Mesodermal cell (in vitro differentiated cells): ENCODE results near the gene PCBD1.

Experiments
- H3K27ac ChIP-seq: 2 replicates; pipeline ENCODE4 v1.7.0; 2013; ENCODE audit warnings: mild to moderate bottlenecking, low read depth, low read length, moderate library complexity; ENCODE audit not compliant: severe bottlenecking
- H3K36me3 ChIP-seq: 2 replicates; pipeline ENCODE4 v1.7.1; 2013; ENCODE audit warnings: mild to moderate bottlenecking, low read length, moderate library complexity; ENCODE audit not compliant: control insufficient read depth, insufficient read depth
- H3K4me1 ChIP-seq: one replicate; pipeline ENCODE4 v1.7.1; 2013; ENCODE audit warnings: mild to moderate bottlenecking, low read length; ENCODE audit not compliant: insufficient read depth, control insufficient read depth, poor library complexity, severe bottlenecking
- H3K4me3 ChIP-seq: 2 replicates; pipeline ENCODE4 v1.7.0; 2013; ENCODE audit warnings: low read length, control low read depth, mild to moderate bottlenecking; ENCODE audit not compliant: insufficient read depth, poor library complexity, severe bottlenecking; ENCODE audit errors: extremely low read depth
- H3K9me3 ChIP-seq: 2 replicates; pipeline ENCODE4 v1.7.1; 2013; ENCODE audit warnings: mild to moderate bottlenecking, low read length, moderate library complexity; ENCODE audit not compliant: control insufficient read depth
- WGBS, 2 experiments: methylation state at CpG; one replicate each; pipeline ENCODE4 v1.1.5; 2013; ENCODE audit warnings: missing lambda C conversion rate in 2 of 2; ENCODE audit not compliant: insufficient coverage in 2 of 2; 5-methylcytosine and 5-hydroxymethylcytosine counted together

The PCBD1 gene

DNA sequence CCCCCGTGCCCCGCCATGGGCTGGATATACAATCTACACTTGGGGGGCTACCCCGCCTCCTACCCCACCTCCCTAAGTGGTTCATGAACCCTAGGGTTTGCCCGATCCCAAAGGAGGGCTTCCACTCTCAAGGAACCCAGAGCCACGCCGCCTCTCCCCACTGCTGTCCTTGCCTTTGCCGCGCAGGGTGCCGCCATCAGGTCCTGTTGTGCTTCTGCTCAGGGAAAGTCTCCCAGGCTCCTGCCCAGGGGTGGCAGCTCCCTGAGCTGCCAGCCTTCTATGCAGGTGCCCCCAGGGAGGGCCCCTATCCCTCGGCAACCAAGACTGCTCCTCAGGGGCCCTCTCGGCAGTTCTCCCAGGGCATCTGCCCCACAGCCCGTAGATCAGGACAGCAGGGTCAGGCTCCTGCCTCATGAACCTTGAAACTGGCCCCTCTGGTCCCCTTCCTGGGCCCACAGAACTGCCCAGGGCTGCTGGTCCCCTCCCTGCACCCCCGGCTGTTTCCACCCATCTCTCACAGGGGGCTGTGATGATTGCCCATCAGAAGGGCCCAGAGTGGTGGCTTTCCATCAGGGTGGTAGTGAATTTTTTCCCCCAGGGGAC lies 13.0 kb upstream of the PCBD1 start:
- Histone ChIP-seq H3K4me1 (no peaks in the 10 kb centered on the region), H3K9me3 (no peaks in the 10 kb centered on the region), H3K27ac (no peak overlapping the region), H3K36me3 (no peaks in the 10 kb centered on the region), H3K4me3 (no peak overlapping the region)
- WGBS, 2 experiments = 79 to 88% methylated on average over 8 to 12 of the region's 13 CpGs

DNA sequence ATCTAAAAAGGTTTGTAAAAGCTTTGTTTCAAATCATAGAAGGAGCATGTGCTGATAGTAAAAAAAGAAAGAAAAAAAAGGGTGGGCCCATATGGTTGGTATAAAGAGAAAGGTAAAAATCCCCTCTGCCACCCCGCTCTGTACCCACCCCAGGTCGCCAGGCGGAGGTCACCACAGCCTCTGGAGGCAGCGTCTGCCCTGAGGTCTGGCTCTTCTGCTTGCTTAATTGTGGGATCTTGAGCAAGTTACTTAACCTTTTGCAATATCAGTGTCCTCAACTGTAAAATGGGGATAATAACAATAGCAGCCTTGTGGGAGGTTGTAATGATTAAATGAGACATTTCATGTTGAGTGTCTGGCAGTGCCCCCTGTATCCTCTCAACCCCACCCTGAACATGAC lies 10.7 kb upstream of the PCBD1 start:
- Histone ChIP-seq H3K9me3 (no peaks in the 10 kb centered on the region), H3K36me3 (no peaks in the 10 kb centered on the region), H3K27ac (no peak overlapping the region), H3K4me3 (no peak overlapping the region), H3K4me1 (no peaks in the 10 kb centered on the region)
- WGBS, 2 experiments = 73 to 82% methylated on average over 2 to 3 of the region's 4 CpGs

DNA sequence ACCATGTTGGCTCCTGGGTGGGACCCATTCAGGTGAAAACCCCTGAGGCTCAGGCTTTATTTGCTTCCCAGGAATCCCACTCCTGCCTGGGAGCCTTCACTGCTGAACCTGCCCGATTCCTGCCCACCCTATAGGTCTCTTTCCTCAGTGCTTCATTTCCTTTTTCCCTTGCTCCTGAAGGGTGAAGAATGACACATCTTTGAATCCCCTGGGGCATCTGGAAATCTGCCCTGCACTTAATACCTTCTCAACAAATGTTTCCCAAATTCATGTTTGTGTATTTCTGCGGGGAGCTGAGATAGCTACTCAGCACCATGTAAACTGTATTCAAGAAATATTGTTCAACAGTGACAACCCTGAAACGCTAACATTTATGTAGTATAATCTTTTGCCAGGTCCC lies 10.3 kb upstream of the PCBD1 start:
- Histone ChIP-seq H3K4me1 (no peaks in the 10 kb centered on the region), H3K4me3 (no peak overlapping the region), H3K9me3 (no peaks in the 10 kb centered on the region), H3K36me3 (no peaks in the 10 kb centered on the region), H3K27ac (no peak overlapping the region)
- 86 to 94% methylated on average over 1 to 2 of the region's 3 CpGs for WGBS, 2 experiments

DNA sequence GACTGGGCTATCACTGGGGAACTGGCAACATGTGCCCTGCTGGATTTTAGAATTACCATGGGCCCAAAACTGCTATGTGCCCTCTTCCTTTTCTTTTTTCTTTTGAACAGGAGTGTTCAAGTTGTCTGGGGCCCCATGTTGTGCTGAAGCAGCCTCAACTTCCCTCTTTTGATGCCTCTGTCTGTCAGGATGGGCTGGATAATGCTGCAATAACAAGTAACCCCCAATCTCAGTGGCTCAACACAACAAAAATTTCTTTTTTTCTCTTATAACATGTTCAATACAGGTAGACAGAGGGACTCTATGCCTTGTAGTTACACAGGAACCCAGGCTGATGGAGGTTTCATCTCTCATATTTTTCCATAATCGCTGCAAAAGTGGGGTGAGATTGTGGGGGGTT lies 8.2 kb upstream of the PCBD1 start:
- WGBS, 2 experiments = 80% methylated on average over 1 of the region's 1 CpG; no CpG with 5 or more reads in 1 of the 2 experiments
- Histone ChIP-seq H3K9me3 (no peaks in the 10 kb centered on the region), H3K27ac (no peak overlapping the region), H3K36me3 (no peaks in the 10 kb centered on the region), H3K4me3 (no peak overlapping the region), H3K4me1 (peaks cover 5% of the 10 kb centered on the region)

GRCh38 chr10:70894416-70894815 lies 6.1 kb upstream of the PCBD1 start:
- 80 to 86% methylated on average over 2 of the region's 2 CpGs for WGBS, 2 experiments
- H3K9me3 ChIP-seq = no peaks in the 10 kb centered on the region
- H3K27ac ChIP-seq = no peak overlapping the region
- H3K4me1 ChIP-seq = peaks cover 5% of the 10 kb centered on the region
- no peaks in the 10 kb centered on the region for H3K36me3 ChIP-seq
- no peak overlapping the region for H3K4me3 ChIP-seq

DNA sequence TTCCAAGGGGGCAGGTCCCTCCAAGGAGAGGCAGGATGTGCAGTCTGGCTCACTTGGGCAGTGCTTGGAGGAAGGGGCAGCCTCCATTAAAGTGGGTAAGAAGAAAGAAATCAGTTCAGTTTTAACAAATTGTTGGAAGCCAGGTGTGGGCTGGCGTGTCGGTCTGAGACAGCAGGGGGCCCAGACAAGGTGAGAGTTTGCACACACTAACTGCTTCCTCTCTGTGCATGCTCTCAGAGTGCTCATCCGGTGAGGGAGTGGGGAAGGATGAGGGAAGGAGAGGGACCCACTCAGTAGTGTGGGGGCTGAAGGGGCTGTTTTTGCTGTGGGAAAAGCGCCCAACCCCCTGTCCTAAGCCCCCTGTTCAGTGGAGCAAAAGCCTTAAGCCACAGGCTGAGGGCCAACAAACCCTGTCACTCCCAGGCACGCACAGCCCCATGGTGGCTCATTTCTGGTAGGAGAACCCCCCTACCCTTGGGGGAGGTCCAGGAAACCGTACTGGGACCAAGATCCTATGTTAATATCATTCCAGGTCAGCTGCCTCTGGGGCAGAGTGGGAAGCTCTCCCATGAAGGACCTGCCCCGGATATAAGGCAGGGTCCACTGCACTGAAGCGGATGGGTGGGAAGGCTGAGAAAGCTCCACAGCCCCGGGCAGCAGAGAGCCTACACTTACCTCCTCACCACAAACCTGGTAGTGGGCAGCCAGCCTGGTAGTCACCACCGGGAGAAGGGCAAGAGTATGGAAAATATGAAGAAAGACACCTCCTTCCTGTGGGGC lies 5.1 kb upstream of the PCBD1 start:
- Histone ChIP-seq H3K36me3 (no peaks in the 10 kb centered on the region), H3K4me1 (peaks cover 5% of the 10 kb centered on the region), H3K4me3 (no peak overlapping the region), H3K27ac (no peak overlapping the region), H3K9me3 (no peaks in the 10 kb centered on the region)
- 77 to 89% methylated on average over 3 to 6 of the region's 10 CpGs for WGBS, 2 experiments

DNA sequence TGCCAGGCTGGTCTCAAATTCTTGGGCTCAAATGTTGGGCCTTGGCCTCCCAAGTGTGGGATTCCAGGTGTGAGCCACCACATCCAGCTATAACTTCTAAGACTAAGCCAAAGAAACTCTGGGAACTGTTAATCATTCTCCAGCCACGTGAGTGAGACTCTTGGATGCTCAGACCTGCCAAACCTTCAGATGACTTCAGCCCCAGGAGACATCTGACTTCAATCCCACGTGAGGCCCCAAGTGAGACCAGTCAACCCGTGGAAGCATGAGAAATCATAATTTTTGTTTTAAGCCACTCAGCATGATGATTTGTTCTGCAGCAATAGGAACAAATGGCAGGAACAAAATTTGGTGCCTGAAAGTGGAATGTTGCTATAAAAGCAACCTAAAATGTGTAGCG lies 4.3 kb upstream of the PCBD1 start:
- Histone ChIP-seq H3K27ac (no peak overlapping the region), H3K4me1 (peaks cover 5% of the 10 kb centered on the region), H3K4me3 (no peak overlapping the region), H3K36me3 (no peaks in the 10 kb centered on the region), H3K9me3 (no peaks in the 10 kb centered on the region)
- WGBS, 2 experiments = 90 to 100% methylated on average over 3 of the region's 4 CpGs

DNA sequence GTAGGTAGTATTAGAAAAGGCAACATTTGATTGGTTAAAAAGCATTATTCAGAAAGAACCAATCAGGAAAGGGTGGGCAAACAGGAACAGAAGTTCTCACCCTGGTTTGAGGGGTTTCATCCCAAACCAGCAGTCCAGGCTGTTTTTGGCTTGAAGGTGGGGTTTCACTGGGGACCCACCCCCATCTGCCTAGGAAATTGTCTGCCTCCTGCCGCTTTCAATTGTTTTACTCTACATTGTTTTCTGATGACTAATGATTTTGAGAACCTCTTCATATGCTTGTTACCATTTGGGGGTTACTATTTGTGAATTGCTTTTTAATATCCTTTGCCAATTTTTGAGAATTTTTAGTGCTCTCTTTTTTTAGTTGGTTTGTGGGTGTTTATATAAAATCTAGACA lies 3.3 kb upstream of the PCBD1 start:
- Histone ChIP-seq H3K9me3 (no peaks in the 10 kb centered on the region), H3K4me3 (no peak overlapping the region), H3K4me1 (peaks cover 5% of the 10 kb centered on the region), H3K36me3 (no peaks in the 10 kb centered on the region), H3K27ac (no peak overlapping the region)
- WGBS, 2 experiments = no CpG with 5 or more reads among the region's 1 CpG

DNA sequence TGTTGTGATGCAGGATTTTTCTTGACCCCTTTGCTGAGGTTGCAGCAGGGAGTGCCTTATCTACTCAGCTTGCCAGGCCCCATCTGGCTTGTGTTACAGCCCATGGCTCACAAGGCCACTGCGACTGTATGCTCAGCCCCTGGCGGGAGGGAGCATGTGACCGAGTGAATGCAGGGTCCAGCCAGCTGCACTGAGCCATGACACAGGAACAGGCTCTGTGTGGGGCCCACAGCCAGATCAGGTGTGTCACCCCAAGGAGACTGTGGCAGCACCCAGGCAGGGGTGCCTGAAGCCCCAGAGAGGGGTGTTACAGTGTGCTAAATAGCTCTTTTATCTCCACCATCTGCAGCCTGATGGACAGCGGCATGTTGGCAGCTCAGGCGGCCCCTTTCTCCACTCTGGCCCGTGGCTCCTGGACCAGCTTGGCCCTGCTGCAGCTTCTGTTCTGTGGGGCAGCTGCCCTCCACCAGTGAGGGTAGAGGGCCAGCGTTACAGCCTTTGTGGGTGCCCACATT lies 2.6 kb upstream of the PCBD1 start:
- Histone ChIP-seq H3K9me3 (no peaks in the 10 kb centered on the region), H3K4me1 (peaks cover 5% of the 10 kb centered on the region), H3K27ac (no peak overlapping the region), H3K36me3 (no peaks in the 10 kb centered on the region), H3K4me3 (no peak overlapping the region)
- WGBS, 2 experiments = 82 to 88% methylated on average over 6 to 7 of the region's 7 CpGs

GRCh38 chr10:70889291-70889690 lies 926 bp upstream of the PCBD1 start:
- H3K27ac ChIP-seq = no peak overlapping the region
- no peaks in the 10 kb centered on the region for H3K9me3 ChIP-seq
- H3K36me3 ChIP-seq = peaks cover 8% of the 10 kb centered on the region
- peaks cover 5% of the 10 kb centered on the region for H3K4me1 ChIP-seq
- 90 to 93% methylated on average over 3 of the region's 3 CpGs for WGBS, 2 experiments
- no peak overlapping the region for H3K4me3 ChIP-seq
